RPMI7951 (cell line): ENCODE data around the gene PCDH8. TPM values are rescaled to one million over a fixed set of nuclear protein-coding genes. Genes with fewer than 3 reads are reported as not detected.

Experiments
- DNase-seq: peaks from one replicate; pipeline ENCODE4 v3.0.0-alpha.2; 2012; ENCODE audit warnings: low read depth
- total RNA-seq: library from RNA; depleted of rRNA; stranded (reverse); fragments of >200 nt; shearing (Covaris generic); gene quantifications from 2 replicates; pipeline ENCODE4 v1.2.3, GENCODE V29; 2014; rRNA removed

PCDH8 gene
- total RNA-seq, 1 experiment from 2014 or later, result not detected

GRCh38 chr13:52815330-52815729 is 33.1 kb downstream of the PCDH8 start:
- DNase-seq, result no peak

- DNase-seq, result no peak
These were observed 35.5 kb downstream of the PCDH8 start for GRCh38 chr13:52812941-52813340.

GRCh38 chr13:52811841-52812240 is 36.6 kb downstream of the PCDH8 start:
- DNase-seq, result no peak

GRCh38 chr13:52810526-52810925 is 37.9 kb downstream of the PCDH8 start:
- DNase-seq, result no peak

- peak; percentile 38 for DNase-seq
These were observed 38.4 kb downstream of the PCDH8 start for GRCh38 chr13:52810011-52810410.

GRCh38 chr13:52809310-52809769 is 39.1 kb downstream of the PCDH8 start:
- peak; percentile 85 for DNase-seq

GRCh38 chr13:52808842-52809219 is 39.6 kb downstream of the PCDH8 start:
- no peak for DNase-seq

- no peak for DNase-seq
These were observed 42.4 kb downstream of the PCDH8 start for GRCh38 chr13:52806029-52806428.

GRCh38 chr13:52804202-52804641 is 44.2 kb downstream of the PCDH8 start:
- DNase-seq, result peak; percentile 32

- no peak for DNase-seq
These were observed 47.6 kb downstream of the PCDH8 start for GRCh38 chr13:52800856-52801255.

- DNase-seq, result no peak
These were observed 49.5 kb downstream of the PCDH8 start for GRCh38 chr13:52798770-52799430.

GRCh38 chr13:52797176-52797575 is 51.3 kb downstream of the PCDH8 start:
- DNase-seq, result no peak

GRCh38 chr13:52794589-52794988 is 53.9 kb downstream of the PCDH8 start:
- no peak for DNase-seq

GRCh38 chr13:52793515-52794061 is 54.9 kb downstream of the PCDH8 start:
- DNase-seq, result no peak

Other genes with a start within 250 kb of the PCDH8 start
- gene HNRNPA1L2, start 206.2 kb downstream of the PCDH8 start, total RNA-seq, result 1.4 and 2.2 TPM in 2 replicates
- 36.2 and 46.3 TPM in 2 replicates for gene SUGT1, start 195.8 kb downstream of the PCDH8 start, total RNA-seq
- gene CNMD, start 108.8 kb downstream of the PCDH8 start, total RNA-seq, result not detected in 2 replicates
- gene OLFM4, start 180.2 kb upstream of the PCDH8 start, total RNA-seq, result not detected in 2 replicates